Peyer's patch (tissue), 4 donors: ENCODE results near the gene PAGR1.

ENCODE experiments used
- POLR2A ChIP-seq, 2 donors: fragments of 450-650 bp; IDR thresholded peaks; one replicate each; pipeline ENCODE4 v1.5.1; 2017; ENCODE audit warnings: antibody characterized with exemption in 2 of 2, mild to moderate bottlenecking in 2 of 2, moderate library complexity in 2 of 2
- TF ChIP-seq, protein P1 (sequence below), 6 experiments: fragments of 450-650 bp in 4 of 6; fragments of 200-600 bp in 2 of 6; sonication (generic) in 1 of 6; IDR thresholded peaks; one replicate each; pipeline ENCODE4 v1.5.1; 2017 to 2019; ENCODE audit warnings: antibody characterized with exemption in 6 of 6, mild to moderate bottlenecking in 3 of 6, moderate library complexity in 1 of 6

DNA sequence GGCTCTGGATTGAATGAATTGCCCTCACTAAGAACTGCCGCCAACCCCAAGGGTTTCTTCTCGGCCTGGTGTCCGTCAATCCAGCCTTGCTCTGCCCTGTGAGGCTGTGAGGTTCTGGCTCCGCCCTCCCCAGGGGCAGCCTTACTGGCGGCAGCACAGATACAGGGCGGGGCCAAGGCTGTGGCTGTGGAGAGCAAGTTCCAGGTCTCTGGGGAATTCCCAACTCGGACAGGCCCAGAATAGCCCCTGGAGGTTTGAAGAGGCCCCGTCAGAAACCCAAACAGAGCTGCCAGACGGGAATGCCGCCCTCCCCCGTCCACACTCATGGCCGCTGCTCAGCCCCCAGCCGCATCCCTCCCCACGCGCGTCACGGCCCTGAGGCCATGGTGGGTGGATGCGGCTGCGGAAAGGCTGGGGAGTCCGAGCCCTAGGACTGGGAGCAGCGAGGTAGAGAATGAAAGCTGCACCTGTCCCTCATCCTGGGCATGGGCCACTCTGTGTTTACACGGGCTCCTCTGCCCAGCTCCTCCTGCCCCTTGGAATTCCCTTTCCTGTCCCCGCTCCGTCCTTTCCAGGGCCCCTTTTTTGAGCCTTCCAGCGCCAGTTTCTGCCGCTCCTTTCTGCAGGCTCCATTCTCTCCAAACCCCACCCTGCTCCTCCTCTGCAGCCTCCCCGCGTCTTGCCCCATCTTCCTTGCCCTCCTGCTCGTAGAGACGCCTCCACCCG is 4.6 kb upstream of the PAGR1 start:
- TF ChIP-seq, protein P1, sequence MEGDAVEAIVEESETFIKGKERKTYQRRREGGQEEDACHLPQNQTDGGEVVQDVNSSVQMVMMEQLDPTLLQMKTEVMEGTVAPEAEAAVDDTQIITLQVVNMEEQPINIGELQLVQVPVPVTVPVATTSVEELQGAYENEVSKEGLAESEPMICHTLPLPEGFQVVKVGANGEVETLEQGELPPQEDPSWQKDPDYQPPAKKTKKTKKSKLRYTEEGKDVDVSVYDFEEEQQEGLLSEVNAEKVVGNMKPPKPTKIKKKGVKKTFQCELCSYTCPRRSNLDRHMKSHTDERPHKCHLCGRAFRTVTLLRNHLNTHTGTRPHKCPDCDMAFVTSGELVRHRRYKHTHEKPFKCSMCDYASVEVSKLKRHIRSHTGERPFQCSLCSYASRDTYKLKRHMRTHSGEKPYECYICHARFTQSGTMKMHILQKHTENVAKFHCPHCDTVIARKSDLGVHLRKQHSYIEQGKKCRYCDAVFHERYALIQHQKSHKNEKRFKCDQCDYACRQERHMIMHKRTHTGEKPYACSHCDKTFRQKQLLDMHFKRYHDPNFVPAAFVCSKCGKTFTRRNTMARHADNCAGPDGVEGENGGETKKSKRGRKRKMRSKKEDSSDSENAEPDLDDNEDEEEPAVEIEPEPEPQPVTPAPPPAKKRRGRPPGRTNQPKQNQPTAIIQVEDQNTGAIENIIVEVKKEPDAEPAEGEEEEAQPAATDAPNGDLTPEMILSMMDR (IDR thresholded peaks at IDR 0.05) = no peak
- TF ChIP-seq POLR2A (IDR thresholded peaks at IDR 0.05) = peak in 1 of 2 donors; percentile 23
